ENCODE measurements around the gene MRPL34. TPM values are rescaled to one million over a fixed set of nuclear protein-coding genes. Genes with fewer than 3 reads are reported as not detected.

The MRPL34 gene
- total RNA-seq, 1 experiment from 2014 or later, result 191 TPM

DNA sequence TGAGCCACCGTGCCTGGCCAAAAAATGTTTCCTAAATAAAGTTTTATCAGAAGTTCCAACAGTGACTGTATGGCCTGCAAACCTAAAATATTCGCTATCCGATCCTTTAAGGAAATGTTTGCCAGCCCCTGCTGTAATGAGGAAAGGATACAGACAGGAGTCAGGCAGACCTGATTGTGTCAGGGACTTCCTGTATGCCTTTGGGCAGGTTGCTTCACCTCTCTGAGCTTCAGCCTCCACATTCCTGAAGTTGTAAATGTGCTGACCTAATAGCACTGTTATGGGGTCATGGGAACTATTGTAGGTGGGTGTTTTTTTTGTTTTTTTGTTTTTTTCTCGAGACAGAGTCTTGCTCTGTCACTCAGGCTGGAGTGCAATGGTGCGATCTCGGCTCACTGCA is 8.7 kb upstream of the MRPL34 start:
- POLR2A ChIA-PET (ENCODE audit: unreplicated experiment), result no interaction called here
- intact Hi-C loops (cut with micrococcal nuclease), result loop anchor here (1.0 to 10.0 kb wide), 2 partner anchors 8 to 88 kb away; partner anchors contain the start of gene MRPL34

DNA sequence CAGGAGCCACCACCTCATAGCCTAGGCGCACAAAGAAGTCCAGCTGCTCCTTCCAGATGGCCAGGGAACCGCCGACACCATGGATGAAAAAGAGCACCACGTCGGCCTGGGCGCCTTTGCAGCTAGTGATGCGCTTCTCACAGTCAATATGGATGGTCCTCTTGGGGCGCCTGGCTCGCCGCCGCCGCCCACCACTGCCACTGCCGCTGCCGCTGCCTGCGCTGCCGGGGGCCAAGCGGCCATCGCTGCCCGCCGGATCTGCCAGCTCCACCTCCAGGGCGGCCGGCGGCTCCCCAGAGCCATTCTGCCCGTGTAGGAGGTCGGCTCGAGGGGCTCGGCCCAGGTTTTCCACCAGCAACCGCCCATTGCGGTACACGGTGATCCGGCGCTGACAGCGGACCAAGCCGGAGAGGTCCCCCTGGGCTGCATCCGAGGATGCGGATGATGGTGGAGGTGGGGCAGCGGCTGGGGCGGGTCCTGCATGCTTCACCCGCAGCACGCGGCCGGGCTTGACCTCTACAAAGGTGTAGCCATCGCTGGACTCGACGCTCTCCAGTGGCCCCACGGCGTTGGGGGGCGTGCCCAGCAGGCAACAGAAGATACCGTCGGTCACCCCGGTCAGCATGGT is 4.6 kb upstream of the MRPL34 start:
- Histone ChIP-seq H3K9me2 (replicated peaks; ENCODE audit: low read length) (no peaks in the 10 kb centered on the region), H3K27ac (ENCODE audit: low read length) (no peak overlapping the region), H3F3A (ENCODE audit: low read length, unreplicated experiment) (no peaks in the 10 kb centered on the region), H3K4me2 (ENCODE audit: low read length) (no peak overlapping the region), H4K20me1 (ENCODE audit: low read length) (no peaks in the 10 kb centered on the region), H2AFZ (ENCODE audit: low read length) (no peak overlapping the region), H3K27me3 (ENCODE audit: low read length) (no peaks in the 10 kb centered on the region), H3K9ac (ENCODE audit: low read length) (no peak overlapping the region), H3K4me3 (ENCODE audit: low read length) (no peak overlapping the region), H3K36me3 (ENCODE audit: low read depth, low read length) (no peaks in the 10 kb centered on the region), H3K79me2 (ENCODE audit: low read length) (peaks cover 18% of the 10 kb centered on the region), H3K9me3 (ENCODE audit: low read length) (no peaks in the 10 kb centered on the region), H3K4me1 (ENCODE audit: insufficient read depth, low read length) (peaks cover 35% of the 10 kb centered on the region)
- no peak for ATAC-seq
- DNase-seq, result no peak
- POLR2A ChIA-PET (ENCODE audit: unreplicated experiment), result no interaction called here
- CTCF ChIA-PET, result no interaction called here
- no TSS peak for BruUV-seq (replicated peaks)
- intact Hi-C loops (cut with micrococcal nuclease), result no loop called here
- TF ChIP-seq EZH2 (IDR thresholded peaks at IDR 0.05; ENCODE audit: low read length, unreplicated experiment), result no peak

More for the DNA sequence above, 8.7 kb upstream of the MRPL34 start:
- no peak overlapping the region for H2AFZ ChIP-seq (ENCODE audit: low read length)
- H3K27ac ChIP-seq (ENCODE audit: low read length), result no peak overlapping the region
- CTCF ChIA-PET, result interaction anchor here (1.6 kb wide), 1 partner anchor 8 kb away, joined by 8 read pairs; the partner anchor contains the start of gene MRPL34
- no peaks in the 10 kb centered on the region for H4K20me1 ChIP-seq (ENCODE audit: low read length)
- ATAC-seq (peak; percentile 43), DNase-seq (peak; percentile 56)
- H3K4me2 ChIP-seq (ENCODE audit: low read length), result no peak overlapping the region
- TF ChIP-seq EZH2phosphoT487 (IDR thresholded peaks at IDR 0.05; ENCODE audit: borderline replicate concordance, low read length) (no peak), EZH2 (IDR thresholded peaks at IDR 0.05; ENCODE audit: low read length, unreplicated experiment) (no peak)
- TF ChIP-seq, protein P1, sequence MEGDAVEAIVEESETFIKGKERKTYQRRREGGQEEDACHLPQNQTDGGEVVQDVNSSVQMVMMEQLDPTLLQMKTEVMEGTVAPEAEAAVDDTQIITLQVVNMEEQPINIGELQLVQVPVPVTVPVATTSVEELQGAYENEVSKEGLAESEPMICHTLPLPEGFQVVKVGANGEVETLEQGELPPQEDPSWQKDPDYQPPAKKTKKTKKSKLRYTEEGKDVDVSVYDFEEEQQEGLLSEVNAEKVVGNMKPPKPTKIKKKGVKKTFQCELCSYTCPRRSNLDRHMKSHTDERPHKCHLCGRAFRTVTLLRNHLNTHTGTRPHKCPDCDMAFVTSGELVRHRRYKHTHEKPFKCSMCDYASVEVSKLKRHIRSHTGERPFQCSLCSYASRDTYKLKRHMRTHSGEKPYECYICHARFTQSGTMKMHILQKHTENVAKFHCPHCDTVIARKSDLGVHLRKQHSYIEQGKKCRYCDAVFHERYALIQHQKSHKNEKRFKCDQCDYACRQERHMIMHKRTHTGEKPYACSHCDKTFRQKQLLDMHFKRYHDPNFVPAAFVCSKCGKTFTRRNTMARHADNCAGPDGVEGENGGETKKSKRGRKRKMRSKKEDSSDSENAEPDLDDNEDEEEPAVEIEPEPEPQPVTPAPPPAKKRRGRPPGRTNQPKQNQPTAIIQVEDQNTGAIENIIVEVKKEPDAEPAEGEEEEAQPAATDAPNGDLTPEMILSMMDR (conservative IDR thresholded peaks at IDR 0.05; ENCODE audit: low read depth, low read length), result no peak
- no peaks in the 10 kb centered on the region for H3K9me3 ChIP-seq (ENCODE audit: low read length)
- no peaks in the 10 kb centered on the region for H3F3A ChIP-seq (ENCODE audit: low read length, unreplicated experiment)
- peaks cover 7% of the 10 kb centered on the region; the same call in 1 of the 2 replicates for H3K36me3 ChIP-seq (ENCODE audit: low read depth, low read length)
- BruUV-seq (replicated peaks), result no TSS peak
- H3K79me2 ChIP-seq (ENCODE audit: low read length), result peaks cover 7% of the 10 kb centered on the region; the same call in 1 of the 2 replicates
- no peak overlapping the region for H3K9ac ChIP-seq (ENCODE audit: low read length)
- H3K9me2 ChIP-seq (replicated peaks; ENCODE audit: low read length), result no peaks in the 10 kb centered on the region
- no peak overlapping the region for H3K4me3 ChIP-seq (ENCODE audit: low read length)
- no peaks in the 10 kb centered on the region for H3K27me3 ChIP-seq (ENCODE audit: low read length)
- peaks cover 19% of the 10 kb centered on the region for H3K4me1 ChIP-seq (ENCODE audit: insufficient read depth, low read length)

DNA sequence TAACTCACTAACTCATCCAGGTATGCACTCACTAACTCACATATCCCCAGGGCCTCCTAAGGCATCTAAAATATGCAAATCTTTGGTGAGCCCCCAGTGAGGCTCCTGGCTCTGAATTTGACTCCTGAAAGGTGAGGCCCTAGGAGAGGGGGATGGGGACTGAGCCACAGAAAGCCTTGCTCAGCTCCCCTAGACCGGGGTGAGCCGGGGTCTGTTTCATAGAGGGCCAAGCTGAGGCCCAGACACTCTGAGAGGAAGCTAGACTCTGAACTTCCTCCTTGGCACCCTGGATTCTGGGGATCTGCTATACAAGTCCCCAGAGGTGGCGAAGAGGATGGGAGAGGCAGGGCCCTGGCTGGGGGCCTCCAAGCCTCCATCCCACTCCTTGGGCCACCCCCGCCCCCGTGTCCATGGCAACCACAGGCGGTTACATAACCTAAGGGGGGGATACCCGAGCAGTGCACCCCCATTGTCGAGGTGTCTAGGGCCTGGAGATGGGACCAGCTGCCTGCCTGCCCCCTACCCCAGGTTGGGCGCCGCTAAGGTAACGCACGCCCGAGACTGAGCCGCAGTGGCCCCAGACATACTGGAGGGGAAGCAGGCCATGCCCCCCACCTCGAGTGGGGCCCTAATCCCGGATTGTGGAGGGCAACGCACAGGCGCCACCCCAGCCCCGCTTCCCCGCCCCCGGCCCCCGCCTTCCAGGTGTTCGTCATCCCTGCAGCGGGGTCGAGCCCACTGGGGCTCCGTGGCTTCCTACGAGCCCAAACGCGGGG is 3.1 kb upstream of the MRPL34 start:
- intact Hi-C loops (cut with micrococcal nuclease), result no loop called here

More for the DNA sequence above, 3.1 kb upstream of the MRPL34 start:
- no peaks in the 10 kb centered on the region for H3K27me3 ChIP-seq (ENCODE audit: low read length)
- no peak overlapping the region for H3K27ac ChIP-seq (ENCODE audit: low read length)
- ATAC-seq (no peak), DNase-seq (peak; percentile 45)
- H3K79me2 ChIP-seq (ENCODE audit: low read length), result peaks cover 32% of the 10 kb centered on the region
- TF ChIP-seq EZH2phosphoT487 (IDR thresholded peaks at IDR 0.05; ENCODE audit: borderline replicate concordance, low read length) (no peak), EZH2 (IDR thresholded peaks at IDR 0.05; ENCODE audit: low read length, unreplicated experiment) (no peak)
- TF ChIP-seq, protein P1 (conservative IDR thresholded peaks at IDR 0.05; ENCODE audit: low read depth, low read length), result no peak
- BruUV-seq (replicated peaks), result TSS peak; percentile 48
- no peaks in the 10 kb centered on the region for H3F3A ChIP-seq (ENCODE audit: low read length, unreplicated experiment)
- no peaks in the 10 kb centered on the region for H3K9me2 ChIP-seq (replicated peaks; ENCODE audit: low read length)
- peak overlapping the region; percentile 69 for H3K9ac ChIP-seq (ENCODE audit: low read length)
- H3K36me3 ChIP-seq (ENCODE audit: low read depth, low read length), result no peaks in the 10 kb centered on the region
- peak overlapping the region; percentile 80 for H3K4me3 ChIP-seq (ENCODE audit: low read length)
- CTCF ChIA-PET, result no interaction called here
- H4K20me1 ChIP-seq (ENCODE audit: low read length), result no peaks in the 10 kb centered on the region
- peak overlapping the region; percentile 95 for H3K4me2 ChIP-seq (ENCODE audit: low read length)
- H3K4me1 ChIP-seq (ENCODE audit: insufficient read depth, low read length), result peaks cover 22% of the 10 kb centered on the region
- H3K9me3 ChIP-seq (ENCODE audit: low read length), result no peaks in the 10 kb centered on the region
- peak overlapping the region; percentile 87 for H2AFZ ChIP-seq (ENCODE audit: low read length)
- POLR2A ChIA-PET (ENCODE audit: unreplicated experiment), result no interaction called here
